Mesendoderm (in vitro differentiated cells): ENCODE measurements around the gene WNT4.

ENCODE experiments used
- DNase-seq: peaks from one replicate; pipeline ENCODE4 v3.0.0; 2013
- H2AK5ac ChIP-seq: 2 replicates; pipeline ENCODE4 v1.6.1; 2013; ENCODE audit warnings: low read length, inconsistent platforms
- H2BK120ac ChIP-seq: 2 replicates; pipeline ENCODE4 v1.6.1; 2013; ENCODE audit warnings: low read depth, mild to moderate bottlenecking, low read length, moderate library complexity, mixed read lengths
- H2BK15ac ChIP-seq: replicated peaks from 2 replicates; pipeline ENCODE4 v1.6.1; 2013; ENCODE audit warnings: low read depth, mild to moderate bottlenecking, moderate library complexity
- H2BK5ac ChIP-seq: 2 replicates; pipeline ENCODE4 v1.6.1; 2013; ENCODE audit warnings: low read length, inconsistent platforms
- H3K18ac ChIP-seq: 2 replicates; pipeline ENCODE4 v1.6.1; 2013; ENCODE audit warnings: mild to moderate bottlenecking, low read length, mixed read lengths
- H3K23ac ChIP-seq: one replicate; pipeline ENCODE4 v1.6.1; 2013; ENCODE audit warnings: low read length
- H3K27ac ChIP-seq: 2 replicates; pipeline ENCODE4 v1.5.1; 2013; ENCODE audit warnings: low read depth, mild to moderate bottlenecking, inconsistent platforms, low read length, moderate library complexity
- H3K27me3 ChIP-seq: 2 replicates; pipeline ENCODE4 v1.6.1; 2013; ENCODE audit warnings: low read length, control low read depth, mild to moderate bottlenecking, inconsistent platforms; ENCODE audit not compliant: insufficient read depth, poor library complexity
- H3K36me3 ChIP-seq: 2 replicates; pipeline ENCODE4 v1.6.1; 2013; ENCODE audit warnings: low read length, inconsistent platforms; ENCODE audit not compliant: control insufficient read depth, insufficient read depth
- H3K4ac ChIP-seq: one replicate; pipeline ENCODE4 v1.6.1; 2013; ENCODE audit warnings: low read depth, mild to moderate bottlenecking, low read length, moderate library complexity
- H3K4me1 ChIP-seq: 2 replicates; pipeline ENCODE4 v1.6.1; 2013; ENCODE audit warnings: low read depth, low read length, inconsistent platforms; ENCODE audit not compliant: control insufficient read depth
- H3K4me2 ChIP-seq: 2 replicates; pipeline ENCODE4 v1.6.1; 2013; ENCODE audit warnings: low read length
- H3K4me3 ChIP-seq: 2 replicates; pipeline ENCODE4 v1.5.1; 2013; ENCODE audit warnings: mild to moderate bottlenecking, low read length
- H3K56ac ChIP-seq: one replicate; pipeline ENCODE4 v1.6.1; 2013; ENCODE audit warnings: low read length
- H3K79me1 ChIP-seq: 2 replicates; pipeline ENCODE4 v1.6.1; 2013; ENCODE audit warnings: low read length, inconsistent platforms
- H3K79me2 ChIP-seq: 2 replicates; pipeline ENCODE4 v1.6.1; 2013; ENCODE audit warnings: mild to moderate bottlenecking, low read length; ENCODE audit not compliant: control insufficient read depth, insufficient read depth
- H3K9ac ChIP-seq: 2 replicates; pipeline ENCODE4 v1.6.1; 2013; ENCODE audit warnings: low read length, inconsistent platforms
- H4K5ac ChIP-seq: one replicate; pipeline ENCODE4 v1.6.1; 2013; ENCODE audit warnings: low read length
- H4K8ac ChIP-seq: one replicate; pipeline ENCODE4 v1.6.1; 2013; ENCODE audit warnings: low read depth, mild to moderate bottlenecking, control low read depth, low read length, moderate library complexity
- WGBS: extraction: QIAGEN DNeasy Blood & Tissue Kit; methylation state at CpG from one replicate; pipeline ENCODE4 v1.1.7; 2013; ENCODE audit warnings: low lambda C conversion rate, missing lambda C conversion rate; ENCODE audit not compliant: insufficient coverage; ENCODE audit errors: extremely low coverage; 5-methylcytosine and 5-hydroxymethylcytosine counted together

WNT4 gene

DNA sequence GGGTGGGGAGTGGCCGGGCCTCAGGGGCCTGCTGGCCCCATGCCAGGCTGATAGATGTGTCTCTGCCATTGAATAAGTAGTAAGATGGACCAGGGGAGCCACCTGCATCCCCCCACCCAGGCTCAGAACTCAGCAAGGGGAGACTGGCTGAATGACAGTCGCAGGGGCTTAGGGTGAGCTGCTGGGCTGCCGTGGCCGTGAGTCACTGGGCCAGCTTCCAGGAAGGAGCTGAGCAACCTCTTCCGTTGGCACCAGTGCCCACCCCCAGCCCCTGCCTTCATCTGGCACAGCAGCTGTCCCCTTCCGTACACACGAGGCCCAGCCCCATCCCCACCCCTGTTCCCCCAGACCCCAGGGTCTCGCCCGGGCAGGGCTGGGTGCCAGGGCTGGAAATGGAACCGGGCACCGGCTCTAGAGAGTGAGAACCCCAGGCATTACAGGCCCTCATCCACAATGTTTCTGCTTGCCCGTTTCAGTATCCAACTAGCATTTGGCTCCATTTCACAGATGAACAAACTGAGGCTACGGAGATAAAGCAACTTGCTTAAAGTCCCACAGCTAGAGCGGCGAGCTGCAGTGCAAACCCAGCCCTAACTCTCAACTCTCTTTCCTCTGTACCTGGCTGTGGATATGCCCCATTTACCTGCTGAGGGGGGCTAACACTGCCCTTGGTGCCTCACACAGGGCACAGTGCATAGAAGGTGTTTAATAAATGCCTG is 10.2 kb downstream of the WNT4 start:
- no peak overlapping the region for H2AK5ac ChIP-seq
- H3K4ac ChIP-seq = no peak overlapping the region
- no CpG with 5 or more reads among the region's 15 CpGs for WGBS
- no peak overlapping the region for H2BK120ac ChIP-seq
- no peak for DNase-seq
- no peaks in the 10 kb centered on the region for H3K4me1 ChIP-seq
- H3K9ac ChIP-seq = no peak overlapping the region
- no peaks in the 10 kb centered on the region for H3K79me2 ChIP-seq
- H3K4me2 ChIP-seq = no peak overlapping the region
- no peak overlapping the region for H4K5ac ChIP-seq
- H3K36me3 ChIP-seq = no peaks in the 10 kb centered on the region
- no peak overlapping the region for H2BK15ac ChIP-seq
- H3K4me3 ChIP-seq = no peak overlapping the region
- no peaks in the 10 kb centered on the region for H3K79me1 ChIP-seq
- no peak overlapping the region for H3K27ac ChIP-seq
- no peak overlapping the region for H2BK5ac ChIP-seq
- H4K8ac ChIP-seq = no peak overlapping the region
- no peak overlapping the region for H3K18ac ChIP-seq
- no peaks in the 10 kb centered on the region for H3K27me3 ChIP-seq
- H3K23ac ChIP-seq = no peak overlapping the region
- no peak overlapping the region for H3K56ac ChIP-seq

DNA sequence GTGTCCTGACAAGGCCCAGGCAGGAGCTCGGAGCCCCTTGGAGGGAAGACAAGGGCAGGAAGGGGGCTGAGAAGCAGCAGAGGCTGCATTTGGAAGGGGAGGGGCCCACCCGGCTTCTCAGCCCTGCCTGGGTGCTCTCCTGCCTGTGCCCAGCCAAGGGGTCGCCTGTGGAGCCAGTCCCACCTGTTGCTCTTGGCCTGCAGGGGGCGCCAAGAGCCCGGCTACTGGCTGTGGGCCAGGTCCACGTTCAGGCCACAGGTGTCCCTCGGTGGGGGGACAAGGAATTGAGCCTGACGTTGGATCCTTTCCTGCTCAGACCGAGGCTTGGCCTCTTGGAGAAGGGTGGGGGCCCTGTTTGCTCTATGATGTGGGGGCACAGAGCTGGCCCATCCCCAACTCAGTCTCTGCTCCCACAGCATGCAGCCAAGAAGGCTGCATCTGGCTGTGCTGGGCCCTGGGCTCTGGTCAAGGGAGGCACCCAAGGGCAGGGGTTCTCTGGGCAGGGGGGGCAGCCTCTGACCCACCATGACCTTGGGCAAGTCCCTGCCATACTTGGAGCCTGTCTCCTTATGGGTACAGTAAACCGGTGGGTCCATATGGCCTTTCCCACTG is 10.9 kb downstream of the WNT4 start:
- Histone ChIP-seq H2BK5ac (no peak overlapping the region), H3K4me3 (no peak overlapping the region), H3K4ac (no peak overlapping the region), H3K18ac (no peak overlapping the region), H2BK120ac (no peak overlapping the region), H3K9ac (no peak overlapping the region), H3K4me2 (no peak overlapping the region), H3K79me1 (no peaks in the 10 kb centered on the region), H4K5ac (no peak overlapping the region), H3K4me1 (no peaks in the 10 kb centered on the region), H3K23ac (no peak overlapping the region), H3K27me3 (no peaks in the 10 kb centered on the region), H2BK15ac (no peak overlapping the region), H3K79me2 (no peaks in the 10 kb centered on the region), H4K8ac (no peak overlapping the region), H3K27ac (no peak overlapping the region), H3K56ac (no peak overlapping the region), H2AK5ac (no peak overlapping the region), H3K36me3 (no peaks in the 10 kb centered on the region)
- no CpG with 5 or more reads among the region's 10 CpGs for WGBS
- DNase-seq = peak; percentile 80

DNA sequence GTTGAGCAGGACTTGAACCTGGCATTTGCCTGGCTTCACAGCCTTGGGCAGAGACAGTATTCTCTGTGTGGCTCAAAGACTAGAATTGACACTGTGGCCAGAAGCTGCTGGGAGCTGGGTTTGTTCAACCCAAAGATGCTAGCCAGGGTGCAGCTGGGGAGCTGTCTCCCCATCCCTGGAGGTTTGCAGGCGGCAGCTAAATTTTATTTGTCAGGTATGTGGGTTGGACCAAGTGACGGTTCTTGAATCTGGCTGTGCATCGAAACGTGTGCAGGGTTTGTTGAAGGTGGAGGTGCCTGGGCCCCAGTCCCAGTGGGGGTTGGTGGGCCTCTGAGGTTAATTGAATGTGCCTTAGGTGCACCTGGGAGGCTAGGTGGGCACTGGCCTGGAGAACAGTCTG is 11.8 kb downstream of the WNT4 start:
- H4K5ac ChIP-seq = no peak overlapping the region
- no peak overlapping the region for H3K4ac ChIP-seq
- no peak overlapping the region for H2BK120ac ChIP-seq
- no peak overlapping the region for H3K18ac ChIP-seq
- H3K9ac ChIP-seq = no peak overlapping the region
- no peak overlapping the region for H3K23ac ChIP-seq
- no peak overlapping the region for H2BK5ac ChIP-seq
- no peak overlapping the region for H3K4me2 ChIP-seq
- no peak overlapping the region for H4K8ac ChIP-seq
- no peaks in the 10 kb centered on the region for H3K4me1 ChIP-seq
- H3K36me3 ChIP-seq = no peaks in the 10 kb centered on the region
- DNase-seq = no peak
- no peak overlapping the region for H3K56ac ChIP-seq
- no peak overlapping the region for H3K4me3 ChIP-seq
- H2BK15ac ChIP-seq = no peak overlapping the region
- H3K27ac ChIP-seq = no peak overlapping the region
- no peaks in the 10 kb centered on the region for H3K79me1 ChIP-seq
- no CpG with 5 or more reads among the region's 4 CpGs for WGBS
- H3K27me3 ChIP-seq = no peaks in the 10 kb centered on the region
- H2AK5ac ChIP-seq = no peak overlapping the region
- H3K79me2 ChIP-seq = no peaks in the 10 kb centered on the region

DNA sequence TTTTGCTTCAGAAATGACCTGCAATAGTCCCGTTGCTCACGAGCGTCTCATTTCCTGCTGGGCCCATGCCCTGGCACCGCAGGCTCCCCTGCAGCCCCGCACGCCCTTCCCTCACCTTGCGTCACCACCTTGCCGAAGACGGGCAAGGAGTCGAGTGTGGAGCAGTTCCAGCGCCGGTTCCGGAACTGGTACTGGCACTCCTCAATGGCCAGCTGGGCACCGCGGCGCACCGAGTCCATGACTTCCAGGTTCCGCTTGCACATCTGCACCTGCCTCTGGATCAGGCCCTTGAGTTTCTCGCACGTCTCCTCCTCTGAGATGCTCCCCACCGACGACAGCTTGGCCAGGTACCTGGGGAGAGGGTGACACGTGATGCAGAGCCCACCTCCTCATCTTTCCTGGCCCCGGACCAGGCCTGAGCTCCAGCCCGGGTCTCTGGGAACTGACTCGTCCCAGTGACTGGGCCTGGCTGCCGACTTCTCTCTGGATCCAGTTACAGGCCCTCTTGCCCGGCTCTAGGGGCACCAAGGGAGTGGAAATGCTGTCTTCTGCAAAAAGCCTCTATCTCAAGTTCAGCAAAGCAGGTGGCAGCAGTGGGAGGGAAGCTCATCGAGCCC is 13.3 kb downstream of the WNT4 start:
- no peak overlapping the region for H3K4me3 ChIP-seq
- H4K8ac ChIP-seq = no peak overlapping the region
- H3K23ac ChIP-seq = no peak overlapping the region
- H3K56ac ChIP-seq = no peak overlapping the region
- H2AK5ac ChIP-seq = no peak overlapping the region
- H3K9ac ChIP-seq = no peak overlapping the region
- H3K4me2 ChIP-seq = no peak overlapping the region
- H3K4me1 ChIP-seq = no peaks in the 10 kb centered on the region
- no peak overlapping the region for H3K27ac ChIP-seq
- no peak overlapping the region for H4K5ac ChIP-seq
- no peak overlapping the region for H3K4ac ChIP-seq
- no peaks in the 10 kb centered on the region for H3K36me3 ChIP-seq
- no peak overlapping the region for H2BK120ac ChIP-seq
- WGBS = no CpG with 5 or more reads among the region's 29 CpGs
- DNase-seq = no peak
- H2BK5ac ChIP-seq = no peak overlapping the region
- H3K27me3 ChIP-seq = no peaks in the 10 kb centered on the region
- no peaks in the 10 kb centered on the region for H3K79me2 ChIP-seq
- no peak overlapping the region for H3K18ac ChIP-seq
- H3K79me1 ChIP-seq = no peaks in the 10 kb centered on the region
- no peak overlapping the region for H2BK15ac ChIP-seq

DNA sequence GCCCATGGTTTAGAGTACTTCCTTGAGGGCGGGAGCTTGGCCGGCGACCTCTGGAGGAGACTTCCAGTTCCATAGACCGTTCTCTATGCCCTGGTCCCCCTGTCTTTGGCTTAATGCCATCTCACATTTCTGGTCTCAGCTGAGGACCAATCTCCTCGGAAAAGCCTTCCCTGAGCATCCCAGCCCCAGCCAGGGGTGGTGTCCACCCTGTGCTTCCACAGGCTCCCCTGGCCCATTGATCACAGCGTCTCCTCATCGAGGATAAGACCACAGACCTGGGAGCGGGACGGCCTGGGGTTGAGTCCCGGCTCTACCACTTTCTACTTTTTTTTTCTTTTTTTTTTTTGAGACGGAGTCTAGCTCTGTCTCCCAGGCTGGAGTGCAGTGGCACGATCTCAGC is 14.5 kb downstream of the WNT4 start:
- H2BK120ac ChIP-seq = no peak overlapping the region
- no CpG with 5 or more reads among the region's 12 CpGs for WGBS
- H4K8ac ChIP-seq = no peak overlapping the region
- no peak overlapping the region for H3K4me2 ChIP-seq
- no peaks in the 10 kb centered on the region for H3K79me1 ChIP-seq
- no peak overlapping the region for H2AK5ac ChIP-seq
- H3K4me3 ChIP-seq = no peak overlapping the region
- H2BK15ac ChIP-seq = no peak overlapping the region
- H3K4me1 ChIP-seq = no peaks in the 10 kb centered on the region
- H2BK5ac ChIP-seq = no peak overlapping the region
- no peak overlapping the region for H3K4ac ChIP-seq
- DNase-seq = no peak
- H3K56ac ChIP-seq = no peak overlapping the region
- H4K5ac ChIP-seq = no peak overlapping the region
- no peak overlapping the region for H3K27ac ChIP-seq
- H3K18ac ChIP-seq = no peak overlapping the region
- no peaks in the 10 kb centered on the region for H3K36me3 ChIP-seq
- no peak overlapping the region for H3K23ac ChIP-seq
- H3K9ac ChIP-seq = no peak overlapping the region
- no peaks in the 10 kb centered on the region for H3K27me3 ChIP-seq
- H3K79me2 ChIP-seq = no peaks in the 10 kb centered on the region
